Measurements from ENCODE around the gene HYAL3.
A peak's percentile ranks its signal among the peaks of the same experiment; 100 is the strongest.
"Not testable (repeated sequence)": the region's sequence is repeated elsewhere in the genome, so short reads cannot be mapped to it uniquely, and the experiment has no call there.

HYAL3 gene

DNA sequence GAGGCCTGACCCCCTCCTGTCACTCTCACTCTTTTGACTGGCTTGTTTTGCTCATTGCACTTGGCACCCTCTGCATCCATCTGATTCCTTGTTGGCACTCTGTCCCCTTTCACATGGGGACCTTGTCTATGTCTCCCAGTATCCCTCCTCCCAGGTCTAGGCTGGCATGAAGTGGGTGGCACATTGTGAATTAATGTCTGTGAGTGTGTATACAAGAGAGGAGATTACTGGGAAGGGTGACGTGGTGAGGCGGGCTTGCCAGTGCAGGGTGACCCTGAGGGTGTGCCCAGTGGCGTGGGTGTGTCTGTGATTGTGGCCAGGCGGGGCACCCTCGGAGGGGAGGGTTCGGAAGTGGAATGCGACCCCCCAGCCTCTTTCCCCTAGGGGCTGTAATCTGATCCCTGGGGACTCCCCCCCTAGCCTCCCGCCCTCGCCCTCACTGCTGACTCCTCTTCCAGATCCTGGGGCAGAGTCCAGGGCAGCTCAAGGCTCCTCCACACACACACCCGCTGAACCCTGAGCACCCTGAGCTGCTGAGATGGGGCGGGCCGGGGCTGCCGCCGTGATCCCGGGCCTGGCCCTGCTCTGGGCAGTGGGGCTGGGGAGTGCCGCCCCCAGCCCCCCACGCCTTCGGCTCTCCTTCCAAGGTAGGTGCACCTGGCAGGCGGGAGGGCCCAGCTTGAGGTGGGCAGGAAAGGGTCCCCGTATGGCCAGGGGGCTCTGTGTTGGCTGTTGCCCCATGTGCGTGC lies 30.3 kb downstream of the HYAL3 start, which contains the start of gene SEMA3B:
TSS of gene SEMA3B (plus strand) at position 445 of the 749 bp plus-strand sequence. CDS start at position 539, 94 bp downstream.
- DNase-seq, result no peak

DNA sequence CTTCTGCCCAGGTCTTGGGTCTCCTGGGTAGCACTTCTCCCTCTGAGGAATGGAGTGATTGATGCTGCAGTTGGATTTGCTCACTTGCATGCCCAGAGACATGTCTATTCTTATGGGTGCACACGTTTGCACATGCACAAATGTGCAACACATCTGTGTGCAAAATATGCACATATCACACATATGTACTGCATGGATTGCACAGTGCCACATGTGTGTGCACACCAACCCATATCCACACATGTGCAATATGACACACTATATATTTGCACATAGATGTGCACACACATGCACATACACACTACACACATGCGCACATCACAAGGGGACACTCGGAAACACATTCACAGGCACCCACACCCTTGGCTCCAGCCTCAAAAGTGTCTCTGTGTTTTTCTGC lies 30.9 kb downstream of the HYAL3 start:
- DNase-seq, result no peak

DNA sequence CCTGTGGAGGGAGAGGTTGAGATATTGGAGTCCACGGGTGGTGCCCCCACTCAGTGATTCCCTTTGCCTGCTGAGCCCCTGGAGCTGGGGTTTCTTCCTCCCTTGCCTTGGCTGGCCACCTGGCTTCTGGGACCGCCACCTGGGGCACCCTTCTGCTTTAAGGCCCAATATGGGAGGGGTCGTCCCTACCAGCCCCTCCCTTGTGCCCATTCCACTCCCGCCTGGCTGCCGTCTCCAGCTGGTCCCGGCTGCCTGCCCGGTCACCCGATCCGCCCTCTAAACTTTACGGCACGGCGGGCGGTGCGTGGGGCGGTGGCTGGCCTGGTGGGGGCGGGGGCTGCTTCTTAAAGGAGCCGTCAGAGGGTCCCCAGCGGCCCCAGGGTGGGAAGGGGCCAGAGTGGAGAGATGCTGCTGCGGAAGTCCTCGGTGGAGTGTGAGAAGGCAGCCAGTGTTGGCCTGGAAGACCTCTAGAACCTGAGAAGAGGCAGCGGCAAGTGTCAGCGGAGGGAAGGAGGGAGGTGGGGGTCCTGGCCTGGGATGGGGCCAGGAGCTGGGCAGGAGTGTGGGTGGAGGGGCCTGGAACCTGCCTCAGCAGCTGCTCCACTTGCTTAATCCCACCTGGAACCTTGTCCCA lies 31.8 kb downstream of the HYAL3 start:
- DNase-seq, result no peak

DNA sequence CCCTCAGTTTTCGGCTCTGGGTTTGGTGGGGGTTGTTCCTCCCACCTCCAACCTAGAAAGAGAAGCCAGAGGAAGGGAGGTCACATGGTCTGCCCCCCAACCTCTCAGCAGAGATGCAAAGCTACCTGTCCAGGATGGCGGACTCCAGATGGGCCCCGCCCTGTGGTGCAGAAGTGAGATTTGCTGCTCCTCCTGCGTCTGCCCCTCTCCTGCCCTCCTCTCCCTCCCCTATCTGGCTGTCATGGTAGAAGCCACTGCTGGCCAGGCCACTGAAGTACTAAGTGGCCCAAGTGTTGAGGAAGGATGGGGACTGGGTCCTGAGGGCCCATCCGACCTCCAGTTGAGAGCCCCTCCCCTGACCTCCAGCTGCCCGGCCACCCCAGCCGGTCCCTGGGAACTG lies 32.4 kb downstream of the HYAL3 start:
- DNase-seq, result no peak

DNA sequence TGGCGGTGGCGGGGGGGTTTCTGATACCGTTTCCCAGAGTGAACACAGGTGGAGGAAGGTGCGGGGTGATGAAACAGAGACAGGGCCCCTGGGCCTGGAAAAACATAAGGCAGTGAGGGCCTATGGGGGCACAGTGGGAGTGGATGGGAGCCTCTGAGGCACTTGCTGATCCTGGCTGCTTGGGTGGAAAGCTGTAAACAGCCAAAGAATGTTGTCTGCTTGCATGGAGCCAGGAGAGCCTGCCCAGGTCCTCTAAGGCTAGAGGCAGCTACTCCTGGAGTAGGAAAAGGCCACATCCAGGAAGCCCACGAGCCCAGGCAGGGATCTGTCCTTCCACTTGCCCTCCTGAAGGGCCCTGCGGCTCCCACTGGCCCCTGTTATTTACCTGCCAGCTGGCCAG lies 33.2 kb downstream of the HYAL3 start:
- DNase-seq, result no peak

DNA sequence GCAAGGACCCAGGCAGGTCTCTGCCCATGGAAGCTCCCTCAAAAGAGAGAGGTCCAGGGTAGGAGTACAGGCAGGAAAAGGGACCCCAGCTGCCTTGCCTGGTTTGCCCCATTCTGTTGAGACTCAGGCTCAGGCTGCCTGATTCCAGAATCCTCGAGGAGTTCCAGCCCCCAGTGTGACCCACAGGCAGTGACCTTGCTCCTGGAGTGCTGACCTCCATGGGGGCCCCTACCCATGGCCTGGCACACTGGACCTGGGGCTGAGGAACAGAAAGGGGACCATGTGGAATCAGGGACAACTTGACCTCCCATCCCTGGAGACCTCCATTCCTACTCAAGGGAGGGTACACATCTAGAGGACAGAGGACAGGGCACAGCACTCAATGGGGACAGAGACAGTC lies 33.6 kb downstream of the HYAL3 start:
- no peak for DNase-seq

DNA sequence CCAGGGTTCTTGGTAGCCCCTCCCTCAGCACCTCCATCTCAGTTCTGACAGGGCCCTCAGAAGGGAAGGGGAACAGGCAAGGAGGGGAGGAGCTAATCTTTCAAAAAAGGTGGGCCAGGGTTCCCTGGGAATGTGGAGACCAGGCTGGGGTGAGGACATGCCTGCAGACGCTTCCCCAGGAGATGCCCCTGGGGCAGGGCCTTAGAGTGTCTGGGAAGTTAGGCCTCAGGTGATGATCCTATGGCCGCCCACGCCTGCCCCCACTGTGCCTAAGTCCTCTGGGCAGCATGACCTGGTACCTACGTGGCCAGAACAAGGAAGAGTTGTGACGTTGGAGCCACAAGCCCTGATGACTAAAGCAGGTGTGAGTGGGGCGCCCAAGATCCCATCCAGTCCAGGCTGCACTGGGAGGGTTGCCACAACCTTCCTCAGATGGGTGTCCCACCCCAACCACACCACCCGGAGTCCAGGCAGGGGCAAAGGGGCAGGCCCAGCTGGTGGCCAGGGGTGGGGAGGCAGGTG lies 34.2 kb downstream of the HYAL3 start:
- DNase-seq, result no peak

DNA sequence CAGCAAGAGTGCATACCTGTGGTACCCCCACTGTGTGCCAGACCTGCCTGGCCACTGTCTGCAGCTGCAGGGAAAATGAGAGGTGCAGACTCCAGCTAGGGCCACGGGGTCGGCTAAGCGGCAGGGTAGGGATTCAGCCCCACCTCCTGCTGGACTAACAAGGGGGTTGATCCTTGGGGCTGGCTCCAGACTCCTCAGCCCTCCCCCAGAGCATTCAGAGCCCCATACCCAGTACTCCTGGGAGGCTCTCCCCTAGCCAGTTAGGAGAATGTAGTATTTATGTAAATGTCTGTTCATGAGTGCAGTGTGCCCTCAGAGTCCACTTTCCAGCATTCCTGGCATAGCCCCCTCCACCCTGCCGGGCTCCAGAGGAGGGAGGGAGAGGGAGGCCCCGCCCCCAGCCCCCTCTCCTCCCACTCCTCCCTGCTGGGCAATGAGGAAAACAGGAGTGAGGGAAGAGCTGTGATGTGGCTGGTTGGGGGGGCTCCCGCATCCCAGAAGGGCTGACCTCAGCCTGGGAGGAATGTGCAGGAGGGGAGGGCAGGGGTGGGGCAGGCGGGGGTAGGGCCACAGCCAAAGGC lies 34.7 kb downstream of the HYAL3 start:
- no peak for DNase-seq

DNA sequence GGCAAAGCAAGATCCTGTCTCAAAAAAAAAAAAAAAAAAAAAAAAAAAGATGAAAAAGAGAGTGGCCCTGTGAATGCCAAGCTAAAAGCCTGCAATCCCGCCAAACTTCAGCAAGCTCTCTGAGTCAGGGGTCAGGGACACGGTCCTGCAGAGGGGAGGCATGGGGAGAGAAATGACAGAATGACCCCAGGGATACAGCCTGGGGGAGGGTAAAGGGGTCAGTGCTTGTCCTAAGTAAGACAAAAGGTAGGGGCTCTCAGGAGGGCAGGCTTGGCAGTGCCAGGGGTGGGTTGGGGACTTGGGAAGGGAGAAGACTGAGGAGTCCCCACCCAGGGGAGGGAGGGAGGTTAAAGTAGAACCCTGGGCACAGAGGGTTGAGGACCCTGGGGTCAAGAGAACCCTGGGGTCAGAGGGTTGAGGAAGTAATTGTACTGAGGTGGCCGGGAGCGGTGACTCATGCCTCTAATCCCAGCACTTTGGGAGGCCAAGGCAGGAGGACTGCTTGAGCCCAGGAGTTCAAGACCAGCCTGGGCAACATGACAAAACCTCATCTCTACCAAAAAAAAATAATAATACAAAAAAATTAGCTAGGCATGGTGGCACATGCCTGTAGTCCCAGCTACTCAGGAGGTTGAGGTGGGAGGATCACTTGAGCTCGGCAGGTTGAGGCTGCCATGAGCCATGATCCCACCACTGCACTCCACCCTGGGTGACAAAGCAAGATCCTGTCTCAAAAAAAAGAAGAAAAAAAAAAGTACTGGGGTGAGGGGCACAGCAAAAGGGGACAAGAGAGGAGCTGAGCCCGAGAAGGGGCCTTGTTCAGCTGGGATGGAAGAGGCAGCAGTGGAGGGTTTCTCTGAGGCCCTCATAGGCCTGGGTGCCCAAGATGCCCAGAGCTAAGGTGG lies 35.5 kb downstream of the HYAL3 start:
- DNase-seq, result no peak

DNA sequence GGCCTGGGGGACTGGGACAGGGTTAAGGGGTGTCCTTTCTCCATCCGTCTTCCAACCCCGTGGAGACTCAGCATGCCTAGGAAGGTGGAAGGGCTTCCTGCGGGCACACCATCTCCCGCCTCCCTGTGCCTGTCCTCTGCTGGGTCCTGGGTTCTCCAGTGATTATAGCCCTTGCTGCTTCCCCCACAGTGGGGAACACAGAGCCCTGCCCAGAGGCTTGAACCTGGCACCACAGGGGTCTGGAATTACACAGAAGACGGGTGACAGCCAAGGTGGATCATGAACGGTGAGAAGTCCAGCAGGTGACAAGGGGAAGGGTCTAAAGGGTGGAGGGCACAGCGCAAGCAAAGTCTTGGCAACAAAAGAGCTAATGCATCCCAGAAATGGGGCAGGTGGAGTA lies 36.4 kb downstream of the HYAL3 start:
- DNase-seq, result no peak

DNA sequence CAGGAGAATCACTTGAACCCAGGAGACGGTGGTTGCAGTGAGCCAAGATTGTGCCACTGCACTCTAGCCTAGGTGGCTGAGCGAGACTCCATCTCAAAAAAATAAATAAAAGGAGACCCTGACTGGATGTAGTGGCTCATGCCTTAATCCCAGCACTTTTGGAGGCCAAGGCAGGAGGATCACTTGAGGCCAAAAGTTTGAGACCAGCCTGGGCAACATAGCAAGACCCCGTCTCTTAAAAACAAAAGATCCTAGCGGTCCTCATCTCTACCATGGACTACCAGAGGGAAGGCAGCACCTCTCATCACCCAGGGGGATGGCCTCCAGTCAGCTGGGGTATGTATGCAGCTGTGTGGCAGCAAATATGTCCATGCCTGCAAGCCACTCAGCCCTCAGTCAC lies 37.0 kb downstream of the HYAL3 start:
- DNase-seq, result not testable (repeated sequence)

DNA sequence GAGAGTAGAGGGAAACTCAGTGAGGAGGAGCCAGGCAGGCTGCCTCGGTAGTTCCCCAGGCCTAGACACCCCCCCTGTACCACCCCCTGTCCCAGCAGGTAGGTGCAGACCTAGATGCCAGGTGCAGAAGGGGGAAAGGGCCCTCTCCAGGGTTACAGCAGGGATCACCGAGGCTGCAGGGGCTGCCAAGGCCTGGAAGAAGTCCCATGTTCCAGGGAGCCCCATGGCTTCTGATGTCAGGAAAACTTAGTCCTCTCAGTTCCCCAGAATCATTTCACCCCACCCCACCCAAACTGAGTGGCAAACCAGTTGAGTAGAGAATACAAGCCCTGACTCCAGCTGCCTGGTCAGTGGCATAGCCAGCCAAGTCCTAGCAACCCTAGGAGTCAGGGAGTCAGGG lies 37.7 kb downstream of the HYAL3 start:
- DNase-seq, result no peak

DNA sequence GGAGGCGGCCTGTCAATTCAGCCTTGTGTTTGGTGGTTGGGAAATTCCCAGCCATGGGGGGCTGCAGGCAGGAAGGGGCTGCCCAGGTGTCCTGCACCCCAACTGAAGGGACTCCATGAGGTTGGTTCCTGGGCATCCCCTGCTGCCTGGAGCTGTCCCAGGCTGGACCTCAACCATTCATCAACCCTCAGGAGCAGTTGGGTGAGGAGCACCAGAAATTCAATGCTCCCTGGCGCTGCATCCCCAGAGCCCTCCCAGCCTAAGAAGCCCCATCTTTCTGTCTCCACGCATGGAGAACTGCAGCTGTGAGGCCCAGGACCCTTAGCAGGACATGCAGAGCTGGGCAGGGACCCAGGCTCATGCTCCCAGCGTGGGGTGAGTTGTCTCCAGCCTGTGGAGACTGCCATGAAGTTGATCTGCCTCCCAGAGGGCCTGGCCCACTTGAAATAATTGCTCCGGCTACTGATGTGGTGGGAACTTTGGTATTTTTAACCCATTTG lies 38.2 kb downstream of the HYAL3 start:
- no peak for DNase-seq

DNA sequence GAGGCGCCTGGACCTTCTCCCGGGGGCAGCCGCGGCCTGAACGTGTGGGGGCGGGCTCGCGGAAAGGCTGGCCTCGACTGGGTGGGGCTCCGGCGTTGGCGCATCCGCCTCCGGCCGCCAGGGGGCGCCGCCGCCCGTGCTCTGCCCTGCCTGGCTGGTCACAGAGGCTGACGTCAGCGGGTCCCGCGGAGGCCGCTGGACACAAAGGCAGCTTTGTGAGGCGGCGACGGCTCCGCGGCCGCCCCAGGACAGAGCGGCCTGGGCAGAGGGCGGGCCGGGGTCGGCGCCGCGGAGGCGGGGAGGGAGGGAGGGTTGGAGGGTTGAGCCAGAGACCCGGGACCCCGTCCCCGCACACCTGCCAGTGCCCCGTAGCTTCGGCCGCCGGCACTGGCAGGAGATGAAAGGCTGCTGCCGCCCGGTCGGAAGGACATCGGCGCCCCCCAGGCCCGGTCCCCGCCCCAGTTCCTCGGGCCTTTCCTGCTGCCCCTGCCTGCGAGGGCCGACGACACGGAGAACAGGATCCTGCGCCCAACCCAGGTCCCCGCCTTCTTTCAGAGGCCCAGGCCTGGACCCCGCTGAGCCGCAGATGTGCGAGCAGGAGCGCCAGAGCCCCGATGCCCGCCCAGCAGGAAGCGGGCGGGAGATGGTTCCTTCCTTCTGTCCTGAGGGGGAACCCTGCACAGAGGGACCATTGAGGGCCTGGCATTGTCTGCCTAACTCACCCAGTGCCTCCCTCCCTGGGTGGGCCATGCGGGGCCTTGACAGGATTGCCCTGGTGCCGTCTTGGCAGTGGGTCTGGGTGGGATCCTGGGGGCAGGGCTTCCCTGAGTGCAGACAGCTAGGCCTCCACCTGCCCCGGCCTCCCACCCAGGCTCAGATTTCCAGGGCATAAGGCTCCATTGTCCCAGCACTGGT lies 38.9 kb downstream of the HYAL3 start:
- DNase-seq, result peak; percentile 92

DNA sequence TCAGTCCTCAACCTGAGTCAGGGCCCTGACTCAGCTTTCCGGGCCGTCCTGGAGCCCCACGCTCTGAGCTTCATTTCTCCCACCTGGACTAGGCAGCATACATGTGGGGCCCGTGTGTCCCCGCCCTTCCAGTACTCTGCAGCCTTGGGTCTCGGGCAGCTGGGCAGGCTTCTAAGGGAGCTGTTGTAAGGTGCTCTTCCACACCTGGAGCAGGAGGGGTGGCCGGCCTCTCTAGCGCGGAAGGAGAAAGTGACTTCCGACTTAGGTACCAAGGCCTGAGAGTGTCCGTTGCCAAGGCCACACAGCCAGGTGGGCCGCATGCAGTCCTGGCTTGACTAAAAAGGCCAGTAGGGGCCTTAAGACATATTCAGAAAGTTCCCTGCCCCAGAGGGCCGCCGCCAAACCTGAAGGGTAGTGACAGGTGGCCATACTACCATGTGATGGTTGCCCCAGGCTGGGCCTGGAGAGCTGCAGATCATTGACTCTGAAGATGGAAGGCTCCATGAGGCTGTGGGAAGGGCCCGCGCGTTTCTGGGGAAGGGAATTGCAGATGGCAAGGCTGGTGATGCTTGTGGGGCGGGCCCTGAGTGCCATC lies 39.7 kb downstream of the HYAL3 start:
- DNase-seq, result no peak

DNA sequence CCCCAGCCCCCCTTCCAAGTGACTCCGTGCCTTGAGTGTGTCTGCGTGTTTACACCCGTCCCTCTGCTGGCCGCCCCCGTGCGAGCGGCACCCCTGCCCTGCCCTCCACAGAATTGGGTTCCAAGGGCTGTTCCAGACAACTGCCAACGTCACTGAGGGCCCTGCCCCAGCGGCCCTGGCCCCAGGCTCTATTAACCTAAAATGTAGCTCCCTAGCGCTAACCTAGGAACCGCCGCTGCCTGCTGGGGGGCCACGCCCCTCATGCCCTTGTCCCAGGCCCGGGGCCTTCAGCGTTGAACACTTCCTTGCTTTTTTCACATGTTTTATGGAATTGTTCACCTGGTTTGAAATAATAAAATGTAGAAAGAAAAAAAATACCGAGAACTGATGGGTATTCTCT lies 40.2 kb downstream of the HYAL3 start:
- no peak for DNase-seq

DNA sequence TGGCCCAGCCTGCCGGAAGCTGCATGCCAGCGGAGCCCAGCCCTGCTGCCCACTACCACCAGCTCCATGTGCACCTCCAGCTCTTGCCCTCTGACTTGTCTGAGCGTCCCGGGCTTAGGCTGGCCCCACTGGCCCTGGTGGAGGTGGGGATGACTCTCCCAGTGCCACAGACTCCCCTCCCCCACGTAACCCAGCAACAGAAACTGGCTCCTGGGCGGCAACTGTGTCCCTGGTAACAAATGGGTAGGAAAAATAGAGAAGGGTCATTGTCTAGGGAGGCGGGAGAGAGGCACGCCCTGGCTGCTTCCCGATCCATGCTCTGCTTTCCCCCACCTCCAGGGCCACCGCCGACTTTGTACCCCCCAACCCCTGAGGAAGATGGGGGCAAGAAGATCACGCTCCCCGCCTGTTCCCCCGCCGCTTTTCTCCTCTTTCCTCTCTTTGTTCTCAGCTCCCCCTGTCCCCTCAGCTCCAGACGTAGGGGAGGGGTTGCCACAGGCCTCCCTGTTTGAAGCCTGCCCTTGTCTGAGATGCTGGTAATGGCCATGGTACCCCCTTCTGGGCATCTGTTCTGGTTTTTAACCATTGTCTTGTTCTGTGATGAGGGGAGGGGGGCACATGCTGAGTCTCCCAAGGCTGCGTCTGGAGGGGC lies 41.0 kb downstream of the HYAL3 start:
- no peak for DNase-seq

DNA sequence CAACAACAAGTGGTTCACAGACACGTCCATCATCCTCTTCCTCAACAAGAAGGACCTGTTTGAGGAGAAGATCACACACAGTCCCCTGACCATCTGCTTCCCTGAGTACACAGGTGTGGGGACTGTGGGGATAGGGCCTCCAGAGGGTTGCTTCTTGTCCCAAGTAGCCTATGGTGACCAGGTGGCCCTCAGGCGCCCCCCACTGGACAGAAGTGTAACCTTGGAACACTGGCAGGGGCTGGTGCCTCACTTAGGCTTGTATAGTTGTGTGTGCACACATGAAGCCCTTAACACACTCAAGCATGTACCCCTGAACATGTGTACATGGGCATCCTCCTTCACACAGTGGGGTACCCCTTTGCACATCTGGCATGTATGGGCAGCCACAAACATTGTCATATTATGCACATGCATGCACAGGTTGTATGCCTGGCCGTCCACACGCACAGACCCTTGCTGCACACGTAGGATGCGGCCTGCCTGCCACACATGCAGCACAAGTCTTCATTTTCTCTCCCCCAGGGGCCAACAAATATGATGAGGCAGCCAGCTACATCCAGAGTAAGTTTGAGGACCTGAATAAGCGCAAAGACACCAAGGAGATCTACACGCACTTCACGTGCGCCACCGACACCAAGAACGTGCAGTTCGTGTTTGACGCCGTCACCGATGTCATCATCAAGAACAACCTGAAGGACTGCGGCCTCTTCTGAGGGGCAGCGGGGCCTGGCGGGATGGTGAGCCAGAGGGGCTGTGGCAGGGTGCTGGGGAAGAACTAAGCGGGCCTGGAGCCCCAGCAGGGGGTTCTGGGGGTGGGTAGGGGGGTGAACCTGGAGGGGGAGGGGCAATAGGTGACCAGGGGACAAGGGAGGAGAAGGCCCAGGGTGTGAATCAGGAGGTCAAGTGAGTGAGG lies 42.0 kb downstream of the HYAL3 start:
- peak; percentile 55 for DNase-seq

DNA sequence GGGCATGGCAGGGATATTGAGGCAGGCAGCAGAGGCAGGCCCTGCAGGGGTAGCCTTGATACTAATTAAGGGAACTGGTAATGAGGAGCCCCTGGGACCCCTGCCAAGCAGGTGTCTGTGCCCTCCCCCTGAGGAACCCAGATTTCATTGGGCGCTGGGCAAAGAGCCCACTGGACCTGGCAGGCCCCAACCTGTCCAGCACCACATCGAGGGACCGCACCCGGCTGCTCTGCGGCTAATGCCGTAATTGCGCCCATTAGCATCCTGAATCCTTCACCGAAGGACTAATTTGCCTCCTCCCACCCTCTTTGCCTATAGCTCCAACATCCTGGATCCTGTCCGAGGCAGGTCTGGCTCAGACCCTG lies 44.0 kb downstream of the HYAL3 start:
- no peak for DNase-seq

Measured in activated CD4-positive, alpha-beta T cell treated with anti-CD3 and anti-CD28 coated beads, Interleukin-2, Interleukin-6, amounts not matched to agents 100 ng/mL and 50 ng/mL, durations not matched to agents 16 hours and 8 hours (primary cell).